HepG2 (cell line): Measurements from ENCODE around the gene UQCRHL. TPM values are rescaled to one million over a fixed set of nuclear protein-coding genes. Genes with fewer than 3 reads are reported as not detected.

Source experiments
- ATAC-seq: fragments of 200-7000 bp; cut with Tn5 transposase; 3 replicates; pipeline ENCODE4 v1.9.1; 2020; ENCODE audit warnings: mild to moderate bottlenecking, moderate library complexity
- BruUV-seq: library from RNA; stranded (reverse); fragments of 400-500 nt; replicated peaks from 2 replicates; lab custom pipeline; 2021; lab: Mats Ljungman, UMichigan
- CTCF ChIA-PET: fragments of 300-600 bp; formaldehyde crosslinking; extraction: SDS; loops from one replicate; lab custom pipeline; 2021; ENCODE audit warnings: low total read pairs, inconsistent platforms, low intra/inter-chr PET ratio; lab: Yijun Ruan, JAX
- POLR2A ChIA-PET: fragments of 350-600 bp; sonication (Branson Sonifier 250); formaldehyde crosslinking; loops from one replicate; lab custom pipeline; 2020; ENCODE audit warnings: antibody characterized with exemption, inconsistent platforms; lab: Yijun Ruan, JAX
- DNase-seq: peaks from one replicate; pipeline ENCODE4 v3.0.0-alpha.2; 2015; ENCODE audit warnings: low spot score
- FAIRE-seq: peaks from 3 replicates; lab custom pipeline; 2011; peaks lifted over from hg19 to GRCh38; lab: Jason Lieb, UNC
- H2AFZ ChIP-seq: one replicate; pipeline ENCODE4 v1.6.1; 2011; ENCODE audit warnings: low read length, inconsistent platforms
- H3K27ac ChIP-seq: fragments of 300-600 bp; 3 replicates; pipeline ENCODE4 v1.8.0; 2011; ENCODE audit warnings: mixed run types, mild to moderate bottlenecking, mixed read lengths, low read length, inconsistent platforms; ENCODE audit not compliant: insufficient read depth; ENCODE audit errors: extremely low read length
- H3K27me3 ChIP-seq, 2 experiments: fragments of 200-600 bp in 1 of 2; 2 replicates in 1 of 2; 3 replicates in 1 of 2; pipeline versions ENCODE4 v1.6.0 to v1.8.0; 2011; ENCODE audit warnings: low read length in 2 of 2, mild to moderate bottlenecking in 2 of 2, moderate library complexity in 2 of 2, inconsistent platforms in 1 of 2; ENCODE audit not compliant: insufficient read depth in 2 of 2, control insufficient read depth in 1 of 2
- H3K36me3 ChIP-seq, 2 experiments: fragments of 200-600 bp in 1 of 2; replicated peaks in 1 of 2; 2 replicates in 1 of 2; 3 replicates in 1 of 2; pipeline versions ENCODE4 v1.5.1 to v1.8.0; 2011; ENCODE audit warnings: low read length in 2 of 2, inconsistent platforms in 1 of 2; ENCODE audit not compliant: insufficient read depth in 2 of 2, control insufficient read depth in 1 of 2
- H3K4me1 ChIP-seq: 2 replicates; pipeline ENCODE4 v1.5.1; 2012; ENCODE audit warnings: low read length, inconsistent platforms; ENCODE audit not compliant: insufficient read depth
- H3K4me2 ChIP-seq: 2 replicates; pipeline ENCODE4 v1.6.0; 2011; ENCODE audit warnings: low read depth, low read length, inconsistent platforms
- H3K4me3 ChIP-seq, 3 experiments: fragments of 200-600 bp in 1 of 3; sonication (generic), shearing (Covaris generic) in 1 of 3; replicated peaks in 1 of 3; 2 replicates each; pipeline ENCODE4 v1.5.1; 2011 to 2016; ENCODE audit warnings: low read length in 3 of 3, inconsistent platforms in 2 of 3, low read depth in 2 of 3, mild to moderate bottlenecking in 2 of 3, control low read depth in 1 of 3, mixed read lengths in 1 of 3; ENCODE audit not compliant: insufficient read depth in 1 of 3
- H3K79me2 ChIP-seq: one replicate; pipeline ENCODE4 v1.6.1; 2011; ENCODE audit warnings: low read length, inconsistent platforms; ENCODE audit not compliant: insufficient read depth
- H3K9ac ChIP-seq: 2 replicates; pipeline ENCODE4 v1.6.0; 2011; ENCODE audit warnings: mild to moderate bottlenecking, low read depth, low read length, inconsistent platforms; ENCODE audit not compliant: insufficient read depth
- H3K9me3 ChIP-seq: 2 replicates; pipeline ENCODE4 v1.5.1; 2012; ENCODE audit warnings: mild to moderate bottlenecking, low read length
- H4K20me1 ChIP-seq: 2 replicates; pipeline ENCODE4 v1.6.0; 2011; ENCODE audit warnings: inconsistent platforms, mild to moderate bottlenecking, low read length, moderate library complexity; ENCODE audit not compliant: insufficient read depth
- CBX1 ChIP-seq: IDR thresholded peaks from one replicate; pipeline ENCODE4 v1.6.1; 2016; ENCODE audit warnings: antibody characterized with exemption, low read depth
- FOXO1 ChIP-seq: sonication (generic); formaldehyde crosslinking; IDR thresholded peaks from 2 replicates; pipeline ENCODE4 v1.4.0; 2020; ENCODE audit warnings: missing genetic modification reagents
- FOXP4 ChIP-seq: sonication (generic); formaldehyde crosslinking; IDR thresholded peaks from 2 replicates; pipeline ENCODE4 v1.4.0; 2020; ENCODE audit warnings: missing genetic modification reagents
- HES4 ChIP-seq: sonication (generic); formaldehyde crosslinking; IDR thresholded peaks from 2 replicates; pipeline ENCODE4 v1.9.0; 2021; ENCODE audit warnings: mild to moderate bottlenecking, missing genetic modification reagents, borderline replicate concordance
- IKZF4 ChIP-seq: sonication (generic); formaldehyde crosslinking; IDR thresholded peaks from 2 replicates; pipeline ENCODE4 v1.5.1; 2020; ENCODE audit warnings: borderline replicate concordance, mild to moderate bottlenecking, low read depth, missing genetic modification reagents; ENCODE audit errors: not compliant biosample characterization
- KMT2B ChIP-seq: IDR thresholded peaks from 2 replicates; pipeline ENCODE4 v1.6.1; 2016; ENCODE audit warnings: missing genetic modification reagents, missing compliant biosample characterization
- MEIS2 ChIP-seq: sonication (generic); formaldehyde crosslinking; IDR thresholded peaks from 2 replicates; pipeline ENCODE4 v1.9.0; 2021; ENCODE audit warnings: mild to moderate bottlenecking, missing genetic modification reagents
- MTA3 ChIP-seq: sonication (generic); formaldehyde crosslinking; IDR thresholded peaks from 2 replicates; pipeline ENCODE4 v1.4.0; 2020; ENCODE audit warnings: missing genetic modification reagents
- PHF21A ChIP-seq: sonication (generic); formaldehyde crosslinking; IDR thresholded peaks from 2 replicates; pipeline ENCODE4 v1.5.0; 2020; ENCODE audit warnings: mild to moderate bottlenecking, missing genetic modification reagents
- RXRB ChIP-seq: IDR thresholded peaks from 2 replicates; pipeline ENCODE4 v1.6.1; 2016; ENCODE audit warnings: borderline replicate concordance, missing genetic modification reagents, missing compliant biosample characterization
- SMAD9 ChIP-seq: sonication (generic); formaldehyde crosslinking; IDR thresholded peaks from 2 replicates; pipeline ENCODE4 v1.5.1; 2020; ENCODE audit warnings: mild to moderate bottlenecking, missing genetic modification reagents
- SP5 ChIP-seq: IDR thresholded peaks from 2 replicates; pipeline ENCODE4 v1.6.1; 2016; ENCODE audit warnings: low read depth, borderline replicate concordance
- ZNF383 ChIP-seq: sonication (generic); formaldehyde crosslinking; IDR thresholded peaks from 2 replicates; pipeline ENCODE4 v1.4.0; 2020; ENCODE audit warnings: missing genetic modification reagents, mild to moderate bottlenecking, borderline replicate concordance
- ZNF607 ChIP-seq: sonication (generic); formaldehyde crosslinking; IDR thresholded peaks from 2 replicates; pipeline ENCODE4 v1.5.1; 2020; ENCODE audit warnings: missing genetic modification reagents, mild to moderate bottlenecking, borderline replicate concordance
- ZNF773 ChIP-seq: sonication (generic); formaldehyde crosslinking; IDR thresholded peaks from 2 replicates; pipeline ENCODE4 v1.4.0; 2020; ENCODE audit warnings: missing genetic modification reagents, borderline replicate concordance
- ZNF792 ChIP-seq: IDR thresholded peaks from 2 replicates; pipeline ENCODE4 v1.6.1; 2016
- ZNF816 ChIP-seq: sonication (generic); formaldehyde crosslinking; IDR thresholded peaks from 2 replicates; pipeline ENCODE4 v1.8.0; 2022; ENCODE audit warnings: missing genetic modification reagents, mild to moderate bottlenecking, borderline replicate concordance
- ZNF839 ChIP-seq: sonication (generic); formaldehyde crosslinking; IDR thresholded peaks from 2 replicates; pipeline ENCODE4 v1.4.0; 2020; ENCODE audit warnings: missing genetic modification reagents, mild to moderate bottlenecking, borderline replicate concordance
- WGBS: methylation state at CpG from one replicate; pipeline ENCODE4 v1.1.6; 2017; ENCODE audit warnings: low lambda C conversion rate; 5-methylcytosine and 5-hydroxymethylcytosine counted together
- in situ Hi-C: cut with HindIII; loops from 2 replicates; pipeline ENCODE4 v1.10.0; 2017; ENCODE audit warnings: low pct_unique_long_range_greater_than_20kb; ENCODE audit not compliant: extremely low pct_ligation_motif_present
- intact Hi-C: fragments of 100-400 bp; cut with micrococcal nuclease; formaldehyde crosslinking; loops from one replicate; pipeline ENCODE4 v1.10.0; 2022; ENCODE audit not compliant: unreplicated experiment
- polyA plus RNA-seq, 8 experiments: library from polyadenylated mRNA; depleted of rRNA in 3 of 8; stranded (reverse) in 7 of 8; unstranded in 1 of 8; fragments of >200 nt; fragmentation: Illumina TruSeq in 4 of 8; extraction: Trizol in 4 of 8; gene quantifications; 2 replicates each; pipeline versions ENCODE4 v1.2.1 to v1.2.3, GENCODE V29; 2011 to 2016; ENCODE audit warnings: low read depth in 4 of 8, missing spikeins in 1 of 8, mixed read lengths in 1 of 8; ENCODE audit not compliant: insufficient read depth in 1 of 8
- total RNA-seq, 5 experiments: library from RNA; depleted of rRNA; stranded (reverse); fragments of >200 nt; fragmentation: Illumina TruSeq; extraction: Trizol; gene quantifications; 2 replicates each; pipeline ENCODE4 v1.2.3, GENCODE V29; 2016; ENCODE audit warnings: low read depth in 1 of 5
- TF ChIP-seq, protein P1 (sequence below): sonication (generic); formaldehyde crosslinking; conservative IDR thresholded peaks from 2 replicates; pipeline ENCODE4 v1.4.0; 2020; ENCODE audit warnings: mild to moderate bottlenecking, missing genetic modification reagents, moderate library complexity

The UQCRHL gene
- total and polyA plus RNA-seq, 2 of the 13 experiments (the other 11 are each of a cell fraction or from before 2014, with no cell fraction given): 1.8 to 2.3 TPM

GRCh38 chr1:15802234-15802965 lies 5.0 kb downstream of the UQCRHL start:
- Histone ChIP-seq H2AFZ (no peak overlapping the region), H3K27me3 (no peaks in the 10 kb centered on the region), H3K9me3 (no peaks in the 10 kb centered on the region), H3K36me3 (no peaks in the 10 kb centered on the region), H4K20me1 (no peaks in the 10 kb centered on the region), H3K4me1 (peaks cover 68% of the 10 kb centered on the region), H3K79me2 (peaks cover 14% of the 10 kb centered on the region), H3K9ac (peak overlapping the region; percentile 39; the same call in 1 of the 2 replicates), H3K4me2 (peak overlapping the region; percentile 98), H3K27ac (peak overlapping the region; percentile 49), H3K4me3 (peak overlapping the region; percentile 38 to 73 (median 51); a peak in 5 of 6 replicates)
- ChIA-PET POLR2A (interaction anchor here (0.8 to 1.3 kb wide), 2 partner anchors 30 to 32 kb away, joined by 3 to 4 read pairs; no protein-coding TSS in a partner anchor), CTCF (no interaction called here)
- FAIRE-seq (no peak), DNase-seq (no peak), ATAC-seq (no peak)
- no TSS peak for BruUV-seq
- intact Hi-C loops: loop anchor here (5.0 kb wide), 2 partner anchors 45 to 120 kb away; partner anchors contain the start of gene SPEN
- 2% methylated on average over 17 of the region's 17 CpGs for WGBS
- in situ Hi-C loops: no loop called here
- peak; percentile 78; the same call in 1 of the 2 replicates for TF ChIP-seq ZNF816 (CRISPR knock-in tag)
- TF ChIP-seq, protein P1, sequence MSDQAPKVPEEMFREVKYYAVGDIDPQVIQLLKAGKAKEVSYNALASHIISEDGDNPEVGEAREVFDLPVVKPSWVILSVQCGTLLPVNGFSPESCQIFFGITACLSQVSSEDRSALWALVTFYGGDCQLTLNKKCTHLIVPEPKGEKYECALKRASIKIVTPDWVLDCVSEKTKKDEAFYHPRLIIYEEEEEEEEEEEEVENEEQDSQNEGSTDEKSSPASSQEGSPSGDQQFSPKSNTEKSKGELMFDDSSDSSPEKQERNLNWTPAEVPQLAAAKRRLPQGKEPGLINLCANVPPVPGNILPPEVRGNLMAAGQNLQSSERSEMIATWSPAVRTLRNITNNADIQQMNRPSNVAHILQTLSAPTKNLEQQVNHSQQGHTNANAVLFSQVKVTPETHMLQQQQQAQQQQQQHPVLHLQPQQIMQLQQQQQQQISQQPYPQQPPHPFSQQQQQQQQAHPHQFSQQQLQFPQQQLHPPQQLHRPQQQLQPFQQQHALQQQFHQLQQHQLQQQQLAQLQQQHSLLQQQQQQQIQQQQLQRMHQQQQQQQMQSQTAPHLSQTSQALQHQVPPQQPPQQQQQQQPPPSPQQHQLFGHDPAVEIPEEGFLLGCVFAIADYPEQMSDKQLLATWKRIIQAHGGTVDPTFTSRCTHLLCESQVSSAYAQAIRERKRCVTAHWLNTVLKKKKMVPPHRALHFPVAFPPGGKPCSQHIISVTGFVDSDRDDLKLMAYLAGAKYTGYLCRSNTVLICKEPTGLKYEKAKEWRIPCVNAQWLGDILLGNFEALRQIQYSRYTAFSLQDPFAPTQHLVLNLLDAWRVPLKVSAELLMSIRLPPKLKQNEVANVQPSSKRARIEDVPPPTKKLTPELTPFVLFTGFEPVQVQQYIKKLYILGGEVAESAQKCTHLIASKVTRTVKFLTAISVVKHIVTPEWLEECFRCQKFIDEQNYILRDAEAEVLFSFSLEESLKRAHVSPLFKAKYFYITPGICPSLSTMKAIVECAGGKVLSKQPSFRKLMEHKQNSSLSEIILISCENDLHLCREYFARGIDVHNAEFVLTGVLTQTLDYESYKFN (CRISPR knock-in tag): peak; percentile 93
- peak; percentile 53; the same call in 1 of the 2 replicates for TF ChIP-seq FOXO1
- no peak for TF ChIP-seq CBX1
- TF ChIP-seq KMT2B: peak; percentile 18; the same call in 1 of the 2 replicates
- no peak for TF ChIP-seq ZNF773 (CRISPR knock-in tag)
- TF ChIP-seq ZNF383 (CRISPR knock-in tag): no peak
- TF ChIP-seq MEIS2 (CRISPR knock-in tag): 0 out of 2 replicates have a peak, but pooled peaks have one; percentile 44
- TF ChIP-seq ZNF607 (CRISPR knock-in tag): peak; percentile 81; the same call in 1 of the 2 replicates
- TF ChIP-seq PHF21A (CRISPR knock-in tag): peak; percentile 67
- TF ChIP-seq ZNF792 (CRISPR knock-in tag): 0 out of 2 replicates have a peak, but pooled peaks have one; percentile 29
- no peak for TF ChIP-seq ZNF839
- TF ChIP-seq MTA3 (CRISPR knock-in tag): no peak
- peak; percentile 75 for TF ChIP-seq SP5
- peak; percentile 57; the same call in 1 of the 2 replicates for TF ChIP-seq RXRB (CRISPR knock-in tag)
- TF ChIP-seq IKZF4 (CRISPR knock-in tag): peak; percentile 58
- no peak for TF ChIP-seq HES4 (CRISPR knock-in tag)
- TF ChIP-seq SMAD9 (CRISPR knock-in tag): no peak
- peak; percentile 49; the same call in 1 of the 2 replicates for TF ChIP-seq FOXP4 (CRISPR knock-in tag)
